Astrocyte (in vitro differentiated cells and primary cell): ENCODE measurements around the gene SLC16A1. TPM values are rescaled to one million over a fixed set of nuclear protein-coding genes. Genes with fewer than 3 reads are reported as not detected.

Source experiments
- DNase-seq: peaks from one replicate; pipeline ENCODE4 v3.0.0-alpha.2; 2010; ENCODE audit warnings: low read depth
- FAIRE-seq: peaks from 2 replicates; lab custom pipeline; 2011; peaks lifted over from hg19 to GRCh38; lab: Jason Lieb, UNC
- H2AFZ ChIP-seq: 2 replicates; pipeline ENCODE4 v1.6.0; 2012; ENCODE audit warnings: low read depth, low read length, inconsistent platforms
- H3K27ac ChIP-seq: 2 replicates; pipeline ENCODE4 v1.5.1; 2011; ENCODE audit warnings: low read depth, low read length, inconsistent platforms
- H3K27me3 ChIP-seq: 2 replicates; pipeline ENCODE4 v1.6.0; 2011; ENCODE audit warnings: low read length, inconsistent platforms; ENCODE audit not compliant: insufficient read depth
- H3K36me3 ChIP-seq: 2 replicates; pipeline ENCODE4 v1.5.1; 2011; ENCODE audit warnings: low read length, inconsistent platforms; ENCODE audit not compliant: insufficient read depth
- H3K4me1 ChIP-seq: 2 replicates; pipeline ENCODE4 v1.5.1; 2011; ENCODE audit warnings: low read length, inconsistent platforms; ENCODE audit not compliant: insufficient read depth
- H3K4me2 ChIP-seq: 2 replicates; pipeline ENCODE4 v1.6.0; 2012; ENCODE audit warnings: low read length, inconsistent platforms
- H3K4me3 ChIP-seq: 2 replicates; pipeline ENCODE4 v1.5.1; 2011; ENCODE audit warnings: low read depth, mild to moderate bottlenecking, low read length, inconsistent platforms; ENCODE audit not compliant: insufficient read depth
- H3K79me2 ChIP-seq: 2 replicates; pipeline ENCODE4 v1.6.0; 2012; ENCODE audit warnings: mild to moderate bottlenecking, low read length, inconsistent platforms; ENCODE audit not compliant: insufficient read depth
- H3K9ac ChIP-seq: 2 replicates; pipeline ENCODE4 v1.6.0; 2012; ENCODE audit warnings: mild to moderate bottlenecking, low read length, inconsistent platforms
- H3K9me3 ChIP-seq: 2 replicates; pipeline ENCODE4 v1.5.1; 2012; ENCODE audit warnings: low read depth, mild to moderate bottlenecking, low read length, inconsistent platforms; ENCODE audit not compliant: insufficient read depth
- H4K20me1 ChIP-seq: 2 replicates; pipeline ENCODE4 v1.6.0; 2012; ENCODE audit warnings: low read length, inconsistent platforms; ENCODE audit not compliant: insufficient read depth
- H3K27ac Mint-ChIP-seq: one replicate; pipeline ENCODE4 v1.8.0; 2021; ENCODE audit warnings: mild to moderate bottlenecking, mixed read lengths; ENCODE audit not compliant: unreplicated experiment
- H3K27me3 Mint-ChIP-seq: one replicate; pipeline ENCODE4 v1.8.0; 2021; ENCODE audit warnings: low read depth, mixed read lengths; ENCODE audit not compliant: unreplicated experiment
- H3K36me3 Mint-ChIP-seq: one replicate; pipeline ENCODE4 v1.8.0; 2021; ENCODE audit warnings: low read depth, mixed read lengths; ENCODE audit not compliant: unreplicated experiment
- H3K4me1 Mint-ChIP-seq: one replicate; pipeline ENCODE4 v1.8.0; 2021; ENCODE audit warnings: low read depth, mixed read lengths; ENCODE audit not compliant: unreplicated experiment
- H3K4me3 Mint-ChIP-seq: one replicate; pipeline ENCODE4 v1.8.0; 2021; ENCODE audit warnings: mild to moderate bottlenecking, moderate library complexity, mixed read lengths; ENCODE audit not compliant: unreplicated experiment
- H3K9me3 Mint-ChIP-seq: one replicate; pipeline ENCODE4 v1.8.0; 2021; ENCODE audit warnings: mild to moderate bottlenecking, mixed read lengths; ENCODE audit not compliant: unreplicated experiment
- EZH2 ChIP-seq: IDR thresholded peaks from 2 replicates; pipeline ENCODE4 v1.6.1; 2012; ENCODE audit warnings: mild to moderate bottlenecking, low read length, inconsistent platforms; ENCODE audit not compliant: insufficient read depth
- total RNA-seq: library from RNA; stranded (reverse); gene quantifications from 2 replicates; pipeline ENCODE4 v1.2.1, GENCODE V29; 2021
- TF ChIP-seq, protein P1 (sequence below): IDR thresholded peaks from 2 replicates; pipeline ENCODE4 v1.5.1; 2011; ENCODE audit warnings: low read depth, mild to moderate bottlenecking, inconsistent platforms, low read length, moderate library complexity; ENCODE audit not compliant: insufficient read depth

SLC16A1 gene
- total RNA-seq, 1 donor from 2014 or later = 153 TPM

DNA sequence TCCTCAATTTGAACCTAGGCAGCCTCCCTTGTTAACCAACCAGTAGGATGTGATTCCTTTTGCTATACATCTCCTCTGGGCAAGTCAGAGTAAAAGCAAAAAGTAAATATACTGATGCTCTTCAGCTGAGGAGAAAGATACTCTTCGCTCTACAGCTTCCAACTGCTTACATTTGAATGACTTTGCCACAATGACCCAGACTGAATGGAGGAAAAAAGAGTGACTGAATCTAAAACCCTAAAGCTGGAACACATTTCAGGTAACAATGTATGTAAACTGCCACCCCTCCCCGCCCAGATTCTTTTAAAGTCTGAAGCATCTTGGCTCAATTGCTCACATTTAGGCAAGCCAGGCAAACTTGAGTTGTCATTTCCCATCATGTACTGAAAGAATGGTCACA, 46.1 kb downstream of the SLC16A1 start:
- Mint-ChIP-seq H3K4me3 (no peak overlapping the region), H3K27ac (no peak overlapping the region), H3K27me3 (no peaks in the 10 kb centered on the region), H3K4me1 (peaks cover 20% of the 10 kb centered on the region), H3K36me3 (peaks cover 19% of the 10 kb centered on the region), H3K9me3 (no peaks in the 10 kb centered on the region)
- TF ChIP-seq, protein P1, sequence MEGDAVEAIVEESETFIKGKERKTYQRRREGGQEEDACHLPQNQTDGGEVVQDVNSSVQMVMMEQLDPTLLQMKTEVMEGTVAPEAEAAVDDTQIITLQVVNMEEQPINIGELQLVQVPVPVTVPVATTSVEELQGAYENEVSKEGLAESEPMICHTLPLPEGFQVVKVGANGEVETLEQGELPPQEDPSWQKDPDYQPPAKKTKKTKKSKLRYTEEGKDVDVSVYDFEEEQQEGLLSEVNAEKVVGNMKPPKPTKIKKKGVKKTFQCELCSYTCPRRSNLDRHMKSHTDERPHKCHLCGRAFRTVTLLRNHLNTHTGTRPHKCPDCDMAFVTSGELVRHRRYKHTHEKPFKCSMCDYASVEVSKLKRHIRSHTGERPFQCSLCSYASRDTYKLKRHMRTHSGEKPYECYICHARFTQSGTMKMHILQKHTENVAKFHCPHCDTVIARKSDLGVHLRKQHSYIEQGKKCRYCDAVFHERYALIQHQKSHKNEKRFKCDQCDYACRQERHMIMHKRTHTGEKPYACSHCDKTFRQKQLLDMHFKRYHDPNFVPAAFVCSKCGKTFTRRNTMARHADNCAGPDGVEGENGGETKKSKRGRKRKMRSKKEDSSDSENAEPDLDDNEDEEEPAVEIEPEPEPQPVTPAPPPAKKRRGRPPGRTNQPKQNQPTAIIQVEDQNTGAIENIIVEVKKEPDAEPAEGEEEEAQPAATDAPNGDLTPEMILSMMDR = no peak
- TF ChIP-seq EZH2 = no peak
- H3K36me3 ChIP-seq = peaks cover 7% of the 10 kb centered on the region
- H3K27me3 ChIP-seq = no peaks in the 10 kb centered on the region
- H3K27ac ChIP-seq = no peak overlapping the region
- DNase-seq (no peak), FAIRE-seq (no peak)
- H4K20me1 ChIP-seq = no peaks in the 10 kb centered on the region
- H3K9ac ChIP-seq = no peak overlapping the region
- H3K4me2 ChIP-seq = no peak overlapping the region
- peaks cover 13% of the 10 kb centered on the region for H3K4me1 ChIP-seq
- H3K79me2 ChIP-seq = peaks cover 6% of the 10 kb centered on the region
- H3K4me3 ChIP-seq = no peak overlapping the region
- no peak overlapping the region for H2AFZ ChIP-seq
- no peaks in the 10 kb centered on the region for H3K9me3 ChIP-seq

DNA sequence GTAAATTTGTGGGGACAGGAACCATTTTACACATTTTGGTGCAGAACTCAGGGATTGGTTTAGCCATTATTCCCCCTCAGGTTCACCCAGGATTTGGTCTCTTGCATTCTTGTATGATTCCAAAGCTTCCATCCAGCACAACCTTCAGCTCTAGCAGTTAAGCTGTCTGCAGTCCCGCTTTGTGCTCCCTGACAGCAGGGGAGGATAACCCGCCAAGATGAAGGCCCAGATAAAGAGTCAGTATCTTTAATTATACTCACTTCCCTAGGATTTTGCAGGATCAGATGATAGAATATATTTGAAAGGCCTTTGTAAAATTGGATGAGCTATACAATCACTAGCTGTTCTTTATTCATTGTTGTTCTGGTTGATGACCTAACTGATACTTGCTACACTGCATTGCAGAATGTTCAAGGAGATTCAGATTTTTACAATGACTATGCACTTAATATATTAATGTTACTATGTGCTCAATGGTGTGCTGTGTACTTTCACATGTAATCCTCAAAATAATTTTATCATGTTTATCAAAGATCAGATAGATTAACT, 49.8 kb downstream of the SLC16A1 start:
- Histone ChIP-seq H3K9ac (no peak overlapping the region), H3K27me3 (no peaks in the 10 kb centered on the region), H3K4me3 (no peak overlapping the region), H3K27ac (no peak overlapping the region), H3K4me2 (no peak overlapping the region), H3K79me2 (no peaks in the 10 kb centered on the region), H3K9me3 (no peaks in the 10 kb centered on the region), H4K20me1 (no peaks in the 10 kb centered on the region), H3K36me3 (no peaks in the 10 kb centered on the region), H3K4me1 (peaks cover 17% of the 10 kb centered on the region), H2AFZ (no peak overlapping the region)
- H3K9me3 Mint-ChIP-seq = no peaks in the 10 kb centered on the region
- H3K27me3 Mint-ChIP-seq = no peaks in the 10 kb centered on the region
- peak overlapping the region; percentile 89 for H3K27ac Mint-ChIP-seq
- DNase-seq (no peak), FAIRE-seq (no peak)
- TF ChIP-seq EZH2 = no peak
- TF ChIP-seq, protein P1 = no peak
- no peak overlapping the region for H3K4me3 Mint-ChIP-seq
- H3K4me1 Mint-ChIP-seq = peaks cover 34% of the 10 kb centered on the region
- peaks cover 14% of the 10 kb centered on the region for H3K36me3 Mint-ChIP-seq

DNA sequence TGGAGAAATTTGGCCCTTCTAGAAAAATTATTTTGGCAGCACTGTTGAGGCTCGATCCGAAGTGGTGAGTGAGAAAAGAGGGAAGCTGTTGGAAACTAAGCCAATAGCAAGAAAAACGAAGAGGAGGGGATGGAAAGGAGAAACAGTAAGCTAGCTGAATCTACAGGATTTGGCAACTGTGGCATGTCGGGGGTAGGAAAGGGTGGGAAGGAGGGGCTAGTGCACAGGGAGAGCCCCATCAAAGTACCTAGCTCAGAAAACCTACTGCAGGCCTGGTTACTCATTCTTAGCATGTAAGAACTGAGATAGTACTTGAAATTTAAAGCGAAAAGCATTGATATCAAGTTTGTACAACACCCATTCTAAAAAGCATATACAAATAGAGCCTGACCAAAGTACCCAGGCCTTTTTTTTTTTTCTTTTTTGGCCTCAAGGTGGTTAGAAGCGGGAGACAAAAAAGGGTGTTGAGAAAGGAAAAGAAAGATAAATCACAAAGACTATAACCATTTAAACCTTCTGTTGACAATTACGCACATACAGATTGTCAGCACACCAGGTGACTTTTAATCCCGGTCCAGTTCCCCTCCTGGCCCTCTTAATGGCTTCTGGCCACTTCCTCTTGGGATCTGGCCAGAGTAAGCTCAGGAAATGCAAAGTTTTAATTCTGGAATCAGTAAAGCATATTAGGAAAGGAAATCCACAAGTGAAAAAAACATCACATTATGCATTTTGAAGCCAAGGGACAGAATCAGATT, 50.4 kb downstream of the SLC16A1 start:
- no peaks in the 10 kb centered on the region for H3K27me3 ChIP-seq
- Mint-ChIP-seq H3K4me3 (no peak overlapping the region), H3K4me1 (peaks cover 34% of the 10 kb centered on the region), H3K9me3 (no peaks in the 10 kb centered on the region), H3K36me3 (peaks cover 15% of the 10 kb centered on the region), H3K27me3 (no peaks in the 10 kb centered on the region), H3K27ac (peak overlapping the region; percentile 20)
- no peak overlapping the region for H3K4me3 ChIP-seq
- no peaks in the 10 kb centered on the region for H3K79me2 ChIP-seq
- H3K4me1 ChIP-seq = peaks cover 17% of the 10 kb centered on the region
- TF ChIP-seq, protein P1 = no peak
- H2AFZ ChIP-seq = no peak overlapping the region
- no peak overlapping the region for H3K9ac ChIP-seq
- H4K20me1 ChIP-seq = no peaks in the 10 kb centered on the region
- H3K9me3 ChIP-seq = no peaks in the 10 kb centered on the region
- FAIRE-seq = no peak
- no peak overlapping the region for H3K27ac ChIP-seq
- DNase-seq = no peak
- H3K36me3 ChIP-seq = no peaks in the 10 kb centered on the region
- no peak overlapping the region for H3K4me2 ChIP-seq
